ACC112 (cell line): ENCODE data around the gene GPRC5B.

Experiments used
- H2AFZ ChIP-seq: fragments of 200-600 bp; sonication (generic); one replicate; pipeline ENCODE4 v1.6.0; 2017; ENCODE audit warnings: antibody characterized with exemption, low read length; ENCODE audit not compliant: unreplicated experiment
- H3K27ac ChIP-seq: fragments of 200-600 bp; sonication (generic); 2 replicates; pipeline ENCODE4 v1.5.1; 2014; ENCODE audit warnings: low read depth, mild to moderate bottlenecking, antibody characterized with exemption, low read length, moderate library complexity
- H3K27me3 ChIP-seq: fragments of 200-600 bp; sonication (generic); 2 replicates; pipeline ENCODE4 v1.6.1; 2014; ENCODE audit warnings: mild to moderate bottlenecking, antibody characterized with exemption, low read length, moderate library complexity, mixed read lengths; ENCODE audit not compliant: insufficient read depth
- H3K36me3 ChIP-seq: fragments of 200-600 bp; sonication (generic); 2 replicates; pipeline ENCODE4 v1.6.1; 2016; ENCODE audit warnings: mild to moderate bottlenecking, antibody characterized with exemption, low read length, moderate library complexity, mixed read lengths; ENCODE audit not compliant: insufficient read depth
- H3K4me1 ChIP-seq: fragments of 200-600 bp; sonication (generic); one replicate; pipeline ENCODE4 v1.6.1; 2016; ENCODE audit warnings: low read length, mixed read lengths; ENCODE audit not compliant: insufficient read depth, unreplicated experiment, control insufficient read depth
- H3K4me3 ChIP-seq: fragments of 200-600 bp; sonication (generic); 2 replicates; pipeline ENCODE4 v1.5.1; 2014; ENCODE audit warnings: mild to moderate bottlenecking, low read depth, low read length
- H3K79me2 ChIP-seq: fragments of 200-600 bp; sonication (generic); one replicate; pipeline ENCODE4 v1.6.0; 2016; ENCODE audit warnings: low read length; ENCODE audit not compliant: control insufficient read depth, unreplicated experiment, insufficient read depth

The GPRC5B gene

DNA sequence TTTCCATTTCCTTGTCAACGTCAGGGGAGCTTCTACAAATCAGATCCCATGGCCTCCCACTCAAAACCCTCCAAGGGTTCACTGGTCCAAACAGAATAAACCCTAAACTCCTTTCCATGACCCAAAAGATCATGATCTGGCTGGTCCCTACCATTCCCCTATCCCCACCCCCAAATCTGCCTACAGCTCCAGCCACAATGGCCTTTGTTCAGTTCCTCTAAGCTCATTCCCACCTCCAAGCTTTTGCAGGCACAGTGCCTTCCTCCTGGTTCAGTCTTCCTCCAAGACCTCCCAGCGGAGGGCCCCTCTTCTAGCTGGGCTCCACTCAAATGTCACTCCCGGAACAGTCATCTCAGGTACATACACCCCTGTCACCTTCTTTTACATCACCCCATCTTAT, 2.0 kb downstream of the GPRC5B start:
- Histone ChIP-seq H3K4me3 (no peak overlapping the region), H3K79me2 (no peaks in the 10 kb centered on the region), H2AFZ (no peak overlapping the region)

GRCh38 chr16:19882186-19882585, 2.5 kb downstream of the GPRC5B start:
- H3K4me3 ChIP-seq: no peak overlapping the region
- H3K36me3 ChIP-seq: no peaks in the 10 kb centered on the region
- H3K79me2 ChIP-seq: no peaks in the 10 kb centered on the region
- H3K27ac ChIP-seq: no peak overlapping the region
- no peak overlapping the region for H2AFZ ChIP-seq
- H3K27me3 ChIP-seq: peaks cover 30% of the 10 kb centered on the region
- peaks cover 4% of the 10 kb centered on the region for H3K4me1 ChIP-seq

More for the DNA sequence above, 2.0 kb downstream of the GPRC5B start:
- Histone ChIP-seq H3K36me3 (no peaks in the 10 kb centered on the region), H3K27ac (no peak overlapping the region), H3K27me3 (peaks cover 30% of the 10 kb centered on the region), H3K4me1 (peaks cover 4% of the 10 kb centered on the region)

DNA sequence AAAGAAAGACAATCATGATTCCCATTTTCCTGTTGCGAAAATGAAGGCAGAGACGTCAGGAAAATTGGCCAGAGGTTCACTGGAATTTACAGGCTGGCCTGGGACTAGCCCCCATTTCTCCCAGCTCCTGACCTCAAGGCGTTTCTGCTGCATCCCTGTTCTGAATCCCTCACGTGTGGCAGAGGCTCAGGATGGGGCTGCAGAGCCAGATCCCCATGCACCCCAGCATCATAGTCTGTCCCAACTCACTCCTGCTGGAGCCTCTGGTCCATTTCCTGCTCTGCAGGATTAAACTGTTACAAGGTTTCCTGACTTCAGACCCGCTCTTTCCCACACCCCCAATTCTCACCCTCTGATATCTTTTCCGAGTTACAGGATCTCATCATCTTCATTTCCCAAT, 2.9 kb downstream of the GPRC5B start:
- no peak overlapping the region for H3K27ac ChIP-seq
- H3K36me3 ChIP-seq: no peaks in the 10 kb centered on the region
- no peaks in the 10 kb centered on the region for H3K79me2 ChIP-seq
- H3K4me3 ChIP-seq: no peak overlapping the region
- H3K27me3 ChIP-seq: peaks cover 30% of the 10 kb centered on the region
- no peak overlapping the region for H2AFZ ChIP-seq
- peaks cover 4% of the 10 kb centered on the region for H3K4me1 ChIP-seq

DNA sequence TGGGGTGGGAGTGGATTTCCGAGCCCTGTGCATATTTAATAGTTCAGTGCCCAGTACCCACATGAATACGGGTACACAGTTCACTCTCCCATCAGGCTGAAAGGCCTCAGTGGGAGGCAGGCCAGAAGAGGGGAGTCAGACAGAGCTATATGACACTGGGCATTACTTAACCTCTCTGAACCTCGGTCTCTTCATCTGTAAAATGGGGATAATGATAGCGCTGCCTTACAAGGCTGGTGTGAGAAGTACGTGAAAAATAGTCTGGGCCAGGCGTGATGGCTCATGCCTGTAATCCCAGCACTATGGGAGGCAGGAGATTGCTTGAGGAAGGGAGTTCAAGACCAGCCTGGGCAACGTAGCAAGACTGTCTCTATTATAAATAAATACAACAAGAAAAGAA, 3.6 kb downstream of the GPRC5B start:
- Histone ChIP-seq H2AFZ (no peak overlapping the region), H3K36me3 (no peaks in the 10 kb centered on the region), H3K27me3 (peaks cover 30% of the 10 kb centered on the region), H3K79me2 (no peaks in the 10 kb centered on the region), H3K27ac (no peak overlapping the region), H3K4me3 (no peak overlapping the region), H3K4me1 (no peaks in the 10 kb centered on the region)

- Histone ChIP-seq H3K79me2 (no peaks in the 10 kb centered on the region), H3K4me1 (no peaks in the 10 kb centered on the region), H3K4me3 (no peak overlapping the region), H2AFZ (no peak overlapping the region), H3K27me3 (peaks cover 21% of the 10 kb centered on the region), H3K27ac (no peak overlapping the region), H3K36me3 (no peaks in the 10 kb centered on the region)
Measured at GRCh38 chr16:19879241-19879792, 5.3 kb downstream of the GPRC5B start.

GRCh38 chr16:19878757-19879156, 5.9 kb downstream of the GPRC5B start:
- H3K27ac ChIP-seq: no peak overlapping the region
- no peaks in the 10 kb centered on the region for H3K4me1 ChIP-seq
- H3K27me3 ChIP-seq: peaks cover 17% of the 10 kb centered on the region
- H3K4me3 ChIP-seq: no peak overlapping the region
- H3K36me3 ChIP-seq: no peaks in the 10 kb centered on the region
- no peaks in the 10 kb centered on the region for H3K79me2 ChIP-seq
- no peak overlapping the region for H2AFZ ChIP-seq

DNA sequence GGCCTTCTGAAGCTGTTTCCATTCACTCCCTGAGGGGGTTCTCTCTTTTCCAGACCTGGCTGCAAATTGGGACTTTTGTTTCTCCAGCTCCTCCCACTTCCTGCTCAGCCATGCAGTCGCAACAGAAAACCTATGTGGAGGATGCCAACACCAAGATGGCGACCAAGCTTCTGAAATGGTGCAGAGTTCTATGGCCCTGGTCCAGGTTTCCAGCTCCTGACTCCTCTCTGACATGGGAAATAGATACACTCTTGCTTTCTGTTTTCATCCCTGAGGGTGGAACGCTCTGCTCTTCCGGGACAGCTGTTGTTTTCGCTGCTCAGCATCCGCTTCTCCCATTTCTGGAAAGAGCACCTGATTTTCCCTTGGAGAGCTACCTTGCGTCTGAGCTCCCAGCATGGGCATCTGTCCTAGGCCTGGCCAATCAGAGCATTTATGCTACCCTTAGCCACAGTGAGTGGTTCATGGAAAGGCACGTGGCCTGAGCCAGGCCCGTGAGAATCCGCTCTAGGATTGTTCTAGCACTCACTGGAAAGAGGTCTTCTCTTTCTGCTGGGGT, 8.1 kb downstream of the GPRC5B start:
- Histone ChIP-seq H3K4me1 (no peaks in the 10 kb centered on the region), H3K27ac (no peak overlapping the region), H3K4me3 (no peak overlapping the region), H3K27me3 (no peaks in the 10 kb centered on the region), H3K36me3 (no peaks in the 10 kb centered on the region), H2AFZ (no peak overlapping the region), H3K79me2 (no peaks in the 10 kb centered on the region)

GRCh38 chr16:19875900-19876299, 8.7 kb downstream of the GPRC5B start:
- no peak overlapping the region for H3K4me3 ChIP-seq
- no peaks in the 10 kb centered on the region for H3K36me3 ChIP-seq
- H3K4me1 ChIP-seq: no peaks in the 10 kb centered on the region
- no peaks in the 10 kb centered on the region for H3K79me2 ChIP-seq
- no peaks in the 10 kb centered on the region for H3K27me3 ChIP-seq
- no peak overlapping the region for H3K27ac ChIP-seq
- H2AFZ ChIP-seq: no peak overlapping the region

- Histone ChIP-seq H3K36me3 (no peaks in the 10 kb centered on the region), H3K79me2 (no peaks in the 10 kb centered on the region), H3K27me3 (no peaks in the 10 kb centered on the region), H2AFZ (no peak overlapping the region), H3K27ac (no peak overlapping the region), H3K4me3 (no peak overlapping the region), H3K4me1 (no peaks in the 10 kb centered on the region)
Measured at GRCh38 chr16:19874851-19875546, 9.6 kb downstream of the GPRC5B start.

DNA sequence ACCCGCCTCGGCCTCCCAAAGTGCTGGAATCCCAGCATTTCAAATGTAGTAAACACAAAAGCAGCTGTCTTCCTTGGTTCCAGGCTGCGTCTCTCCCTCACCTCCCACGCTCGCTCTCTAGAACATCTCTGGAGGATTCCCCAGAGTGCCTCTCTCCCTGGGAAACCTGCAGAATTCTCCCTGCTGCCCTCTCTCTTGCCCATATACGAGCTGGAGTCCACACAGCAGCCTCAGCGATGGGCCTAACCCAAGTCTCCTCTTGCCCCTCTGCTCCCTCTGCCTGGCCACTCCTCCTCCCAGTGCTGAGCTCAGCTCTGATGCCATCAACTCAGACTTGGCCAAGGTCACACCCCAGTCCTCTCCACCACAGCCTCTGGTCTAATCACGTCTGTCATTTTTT, 10.6 kb downstream of the GPRC5B start:
- Histone ChIP-seq H3K4me3 (no peak overlapping the region), H3K27ac (no peak overlapping the region), H3K36me3 (no peaks in the 10 kb centered on the region), H3K79me2 (no peaks in the 10 kb centered on the region), H3K4me1 (no peaks in the 10 kb centered on the region), H2AFZ (no peak overlapping the region), H3K27me3 (no peaks in the 10 kb centered on the region)

DNA sequence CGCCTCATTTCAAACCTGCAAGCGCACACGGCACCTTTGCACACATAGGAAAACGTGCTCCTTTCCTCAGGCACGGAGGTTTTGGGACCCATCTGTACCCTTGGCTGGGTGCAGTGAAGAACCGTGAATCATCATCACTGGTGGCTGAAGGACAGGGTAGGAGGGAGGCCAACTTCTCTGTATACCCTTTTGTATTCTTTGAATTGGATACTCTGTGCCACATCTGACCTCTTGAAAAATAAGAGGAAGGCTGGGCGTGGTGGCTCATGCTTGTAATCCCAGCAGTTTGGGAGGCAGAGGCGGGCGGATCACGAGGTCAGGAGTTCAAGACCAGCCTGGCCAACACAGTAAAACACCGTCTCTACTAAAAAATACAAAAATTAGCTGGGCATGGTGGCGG, 11.7 kb downstream of the GPRC5B start:
- Histone ChIP-seq H3K4me3 (no peak overlapping the region), H2AFZ (no peak overlapping the region), H3K79me2 (no peaks in the 10 kb centered on the region), H3K27me3 (no peaks in the 10 kb centered on the region), H3K36me3 (no peaks in the 10 kb centered on the region), H3K4me1 (no peaks in the 10 kb centered on the region), H3K27ac (no peak overlapping the region)
